HG03196 (cell line): Measurements from ENCODE around the gene DAPK1.

ENCODE experiments used
- ATAC-seq: cut with Tn5 transposase; IDR thresholded peaks from one replicate; pipeline ENCODE4 v1.9.1; 2021; ENCODE audit not compliant: unreplicated experiment

The DAPK1 gene

GRCh38 chr9:87704342-87704741 lies 206.7 kb downstream of the DAPK1 start:
- no peak for ATAC-seq

- no peak for ATAC-seq
Observed at GRCh38 chr9:87706066-87706739, 208.5 kb downstream of the DAPK1 start.

GRCh38 chr9:87707805-87708506 lies 210.3 kb downstream of the DAPK1 start:
- ATAC-seq: no peak

DNA sequence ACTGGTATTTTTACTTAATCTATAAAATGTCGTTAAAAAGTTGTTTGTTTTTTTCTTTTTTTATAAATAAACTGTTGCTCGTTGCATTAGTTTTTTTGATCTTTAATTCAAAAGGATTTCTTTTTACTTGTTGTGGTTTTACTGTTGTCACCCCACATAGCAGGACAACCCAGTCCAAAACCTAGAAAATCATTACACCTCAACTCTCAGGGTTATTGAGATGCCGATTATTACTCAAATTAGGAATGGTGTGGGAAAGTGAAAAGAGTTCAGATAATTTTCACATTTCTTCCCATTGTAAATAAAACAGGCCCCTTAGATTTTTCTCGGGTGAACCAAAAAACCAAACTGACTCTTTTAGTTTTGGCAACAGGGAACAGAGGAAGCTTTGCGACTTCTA lies 210.9 kb downstream of the DAPK1 start:
- ATAC-seq: no peak

DNA sequence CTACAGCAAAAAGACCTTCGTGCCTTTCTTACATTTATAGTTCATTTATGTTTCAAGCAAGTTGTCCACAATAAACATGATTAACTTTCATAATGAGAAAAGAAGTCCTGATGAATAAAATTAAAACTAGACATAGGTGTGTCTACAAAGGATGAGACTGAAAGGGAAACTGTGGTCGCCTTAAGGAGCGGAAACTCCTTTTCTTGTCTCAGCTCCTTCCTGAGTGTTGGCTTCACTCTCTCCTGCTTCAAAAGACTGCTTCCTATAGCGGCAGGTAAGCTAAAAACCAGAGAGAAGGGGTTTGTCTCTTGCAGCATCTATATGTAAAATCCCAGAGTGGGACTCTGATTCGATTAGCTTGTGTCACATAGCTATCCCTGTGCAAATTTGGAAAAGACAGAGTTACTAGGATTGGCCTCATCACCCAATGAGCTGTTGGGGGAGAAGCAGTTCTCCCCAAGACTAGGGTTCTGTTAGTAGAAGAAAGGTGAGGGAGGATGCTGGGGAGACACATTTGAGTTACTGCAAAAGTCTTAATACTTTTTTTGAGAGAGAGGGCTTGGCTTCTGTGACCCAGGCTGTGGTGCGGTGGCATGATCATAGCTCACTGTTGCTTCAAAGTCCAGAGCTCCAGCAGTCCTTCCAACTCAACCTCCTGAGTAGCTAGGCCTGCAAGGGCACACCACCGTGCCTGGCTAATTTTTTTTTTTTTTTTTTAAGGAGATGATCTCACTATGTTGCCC lies 211.5 kb downstream of the DAPK1 start:
- ATAC-seq: no peak

GRCh38 chr9:87710443-87710842 lies 212.8 kb downstream of the DAPK1 start:
- ATAC-seq: no peak

- no peak for ATAC-seq
Observed at GRCh38 chr9:87711857-87712800, 214.5 kb downstream of the DAPK1 start.

GRCh38 chr9:87712801-87713277 lies 215.2 kb downstream of the DAPK1 start:
- ATAC-seq: no peak

DNA sequence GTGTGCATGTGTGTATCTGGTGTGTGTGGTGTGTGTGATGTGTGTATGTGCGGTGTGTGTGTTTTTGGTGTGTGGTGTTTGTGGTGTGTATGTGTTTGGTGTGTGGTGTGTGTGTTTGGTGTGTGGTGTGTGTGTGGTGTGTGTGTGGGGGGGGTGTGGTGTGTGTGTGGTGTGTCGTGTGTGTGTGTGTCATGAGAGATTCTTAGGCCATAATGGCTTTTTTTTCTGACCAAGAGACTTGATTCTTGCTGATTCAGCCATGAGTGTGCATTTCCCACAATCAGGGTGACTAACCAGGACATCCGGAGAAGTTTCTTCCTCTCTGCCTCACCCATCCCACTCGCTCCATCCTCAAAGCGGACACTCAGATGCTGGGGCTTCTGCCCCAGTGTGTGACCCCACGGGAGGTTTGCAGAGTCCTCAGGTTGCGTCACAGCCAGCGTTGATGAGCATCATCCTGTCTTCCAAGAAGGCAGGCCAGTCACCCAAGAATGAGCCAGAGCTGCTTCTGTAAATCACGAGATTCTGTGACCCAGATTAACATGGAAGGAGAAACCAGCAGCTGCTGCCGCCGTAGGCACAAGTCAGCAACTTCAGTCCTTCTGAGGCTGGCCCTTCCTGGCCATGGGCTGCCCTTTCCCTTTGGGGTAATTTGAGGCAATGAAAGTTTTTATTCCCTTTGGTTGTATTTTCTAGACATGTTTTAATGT lies 215.8 kb downstream of the DAPK1 start:
- ATAC-seq: no peak

- ATAC-seq: no peak
Observed at GRCh38 chr9:87713988-87714330, 216.3 kb downstream of the DAPK1 start.

DNA sequence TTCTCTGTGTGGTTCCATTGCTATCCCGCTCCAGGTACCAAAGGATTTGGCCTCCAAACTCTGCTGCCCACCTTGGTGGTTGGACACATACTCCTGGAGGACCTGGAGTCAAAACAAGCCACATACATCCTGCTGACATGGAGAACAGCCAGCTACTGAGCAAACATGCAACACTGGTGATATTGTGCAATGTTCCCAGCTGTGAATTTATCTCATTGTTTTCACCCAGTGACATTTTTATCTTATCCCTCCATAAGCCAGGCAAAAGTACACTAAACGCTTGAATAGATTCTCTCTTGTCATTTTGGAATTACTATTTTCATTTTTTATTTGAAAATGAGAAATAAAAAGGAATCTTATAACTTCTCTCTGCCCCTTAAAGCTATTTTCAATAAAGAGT lies 217.2 kb downstream of the DAPK1 start:
- no peak for ATAC-seq

DNA sequence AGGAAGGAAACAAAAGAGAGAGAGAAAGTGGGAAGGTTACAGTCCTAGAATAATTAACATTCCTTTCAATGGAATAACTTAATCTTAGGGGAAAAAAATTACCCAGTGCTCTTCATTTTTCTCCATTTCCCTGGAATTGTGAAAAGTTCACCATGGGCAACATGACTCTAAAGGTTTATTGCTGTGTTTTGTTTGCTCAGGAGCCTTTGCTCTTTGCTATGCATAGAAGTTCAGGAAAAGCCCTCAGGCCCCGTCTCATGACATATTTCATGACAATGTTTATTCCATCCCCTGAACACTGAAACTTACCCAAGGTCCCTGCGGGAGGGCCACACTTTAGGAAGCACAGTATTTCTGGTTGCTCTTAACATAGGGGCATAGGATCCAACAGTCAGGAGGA lies 218.5 kb downstream of the DAPK1 start:
- no peak for ATAC-seq

DNA sequence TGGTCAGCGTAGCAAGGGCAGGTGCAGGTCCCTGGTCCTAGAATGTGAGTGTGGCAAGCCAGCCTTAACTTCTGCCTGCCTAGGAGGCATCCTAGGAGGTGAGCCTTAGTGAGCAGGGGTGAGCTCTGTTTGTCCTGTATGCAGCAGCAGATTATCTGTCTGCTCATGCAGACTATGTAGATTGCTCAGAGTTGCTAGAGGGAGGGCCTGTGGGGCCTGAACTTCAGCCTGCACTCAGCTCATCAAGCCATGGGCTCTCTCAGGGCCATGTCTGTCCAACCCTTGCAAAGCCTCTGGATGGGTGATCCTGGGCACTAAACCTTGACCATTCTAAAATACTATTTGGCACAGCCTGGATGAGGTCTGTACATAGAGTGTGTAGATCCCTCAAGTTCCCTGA lies 219.8 kb downstream of the DAPK1 start:
- ATAC-seq: no peak

DNA sequence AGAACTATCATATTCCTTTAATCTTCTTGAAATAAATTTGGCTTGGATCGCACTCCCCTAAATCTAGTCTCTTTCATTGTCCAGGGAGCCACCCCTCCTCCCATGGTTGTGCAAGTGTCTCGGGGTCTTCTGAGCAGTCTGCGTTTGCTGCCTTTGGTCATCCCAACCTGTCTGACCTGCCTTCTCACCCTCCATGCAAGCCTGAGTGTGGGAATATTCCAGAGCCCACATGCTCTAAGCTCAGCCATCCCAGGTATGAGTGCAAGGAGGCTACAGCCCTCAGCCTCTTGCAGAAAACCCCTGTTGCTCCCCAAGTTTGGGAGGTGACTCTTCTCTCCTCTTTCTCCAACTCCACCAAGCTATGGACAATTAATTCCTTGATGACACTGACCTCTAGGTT lies 220.6 kb downstream of the DAPK1 start:
- ATAC-seq: no peak

DNA sequence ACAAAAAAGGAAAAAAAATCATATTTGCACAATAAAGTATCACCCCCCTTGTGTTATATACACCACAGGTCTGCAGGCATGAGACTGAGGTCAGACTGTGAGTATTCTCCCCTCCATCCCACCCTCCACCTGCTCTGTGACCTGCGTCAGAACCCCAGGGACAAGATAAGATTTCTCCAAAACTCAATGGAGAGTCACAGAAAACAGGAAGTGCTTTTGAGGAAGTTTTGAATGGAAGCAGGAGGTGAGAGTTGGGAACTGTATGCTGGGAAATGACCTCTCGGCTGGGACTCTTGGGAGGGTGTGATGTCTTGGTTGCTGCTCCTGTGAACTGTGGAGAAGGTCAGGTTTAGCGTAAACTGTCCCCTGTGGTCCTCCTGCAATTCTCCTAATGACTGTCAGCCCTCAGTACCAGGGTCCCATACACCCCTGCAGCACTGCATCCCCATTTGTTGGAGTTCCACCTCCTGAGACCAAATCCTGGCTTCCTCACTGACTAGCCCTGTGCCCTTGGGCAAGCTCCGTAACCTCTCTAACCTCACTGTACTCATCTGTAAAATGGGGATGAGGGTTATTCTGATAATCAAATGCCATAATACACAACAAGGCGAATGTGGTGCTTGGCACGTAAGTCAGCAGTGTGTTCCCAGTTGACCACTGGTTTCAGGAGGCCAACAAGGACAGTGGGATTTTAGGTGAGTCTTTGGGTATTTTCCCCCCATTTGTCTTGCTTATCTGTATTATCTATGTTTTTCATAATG lies 221.4 kb downstream of the DAPK1 start:
- ATAC-seq: no peak

DNA sequence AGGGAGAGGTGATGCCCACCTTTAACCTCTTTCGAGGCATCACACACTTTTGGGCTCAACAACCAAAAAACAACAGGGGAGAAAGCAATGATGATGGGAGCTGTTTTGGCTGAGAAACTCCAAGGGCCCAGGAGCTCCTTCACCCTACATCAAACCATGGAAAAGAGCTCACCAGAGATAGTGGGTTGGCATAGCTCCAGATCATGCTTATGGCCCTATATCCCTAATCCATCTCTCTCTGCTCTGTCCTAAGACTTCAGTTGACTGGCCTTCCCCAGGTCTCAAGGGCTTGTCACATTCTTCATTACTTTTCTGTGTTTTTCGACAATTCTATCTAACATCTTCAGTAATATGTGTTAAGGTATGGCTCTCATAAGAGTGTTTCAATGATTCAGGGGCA lies 222.5 kb downstream of the DAPK1 start:
- ATAC-seq: no peak

DNA sequence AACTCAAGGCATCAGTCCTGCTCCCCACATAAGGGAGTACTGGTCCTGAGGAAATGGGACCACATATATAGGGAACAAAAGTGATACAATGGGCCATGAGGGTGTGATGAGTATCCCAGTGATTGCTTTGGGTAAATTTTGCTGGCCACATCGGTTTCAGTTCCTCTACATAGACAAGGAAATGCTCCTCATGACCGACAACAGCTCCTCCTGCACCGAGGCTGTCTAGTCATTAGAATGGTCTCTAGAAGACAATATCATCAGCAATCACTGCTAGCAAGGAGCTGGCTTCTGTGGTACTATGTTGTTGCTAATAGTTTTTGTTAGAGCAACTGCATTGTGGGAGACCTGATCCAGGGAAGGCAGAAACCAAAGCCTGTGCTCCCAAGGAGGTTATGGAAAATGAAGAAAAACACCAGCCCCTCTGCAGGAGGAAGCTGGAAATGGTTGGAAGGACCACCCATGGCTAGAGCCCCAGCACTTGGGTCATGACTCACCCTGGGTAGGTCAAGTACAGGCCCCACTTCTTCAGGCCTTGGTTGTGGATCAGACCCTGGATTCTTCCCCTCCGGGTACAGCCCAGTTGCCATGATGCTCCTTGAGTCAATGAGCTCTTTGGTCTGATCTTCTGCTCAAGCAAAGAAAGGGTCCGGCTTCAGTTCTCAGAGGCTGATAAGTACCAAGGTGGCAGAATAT lies 224.9 kb downstream of the DAPK1 start:
- no peak for ATAC-seq

- ATAC-seq: no peak
Observed at GRCh38 chr9:87725356-87725899, 227.8 kb downstream of the DAPK1 start.
